Prostate gland (tissue), 2 donors: Measurements from ENCODE around the gene SPTBN4. TPM values are rescaled to one million over a fixed set of nuclear protein-coding genes. Genes with fewer than 3 reads are reported as not detected.

Source experiments
- DNase-seq: peaks from one replicate; pipeline ENCODE4 v3.0.0-alpha.2; 2019; ENCODE audit warnings: low spot score
- H3K27ac ChIP-seq, 2 donors: fragments of 200-600 bp; sonication (generic); 2 replicates each; pipeline ENCODE4 v1.5.1; 2017 to 2019
- H3K27me3 ChIP-seq: fragments of 200-600 bp; sonication (generic); replicated peaks from 2 replicates; pipeline ENCODE4 v1.5.1; 2019; ENCODE audit not compliant: insufficient read depth
- H3K36me3 ChIP-seq, 2 donors: fragments of 200-600 bp; sonication (generic); 1 replicate in 1 of 2; 2 replicates in 1 of 2; pipeline versions ENCODE4 v1.5.1 to v1.8.1; 2017 to 2019
- H3K4me1 ChIP-seq: fragments of 200-600 bp; sonication (generic); replicated peaks from 2 replicates; pipeline ENCODE4 v1.5.1; 2019
- H3K4me3 ChIP-seq, 2 donors: fragments of 200-600 bp; sonication (generic); 2 replicates each; pipeline ENCODE4 v1.5.1; 2017 to 2019
- H3K9me3 ChIP-seq: fragments of 200-600 bp; sonication (generic); 2 replicates; pipeline ENCODE4 v1.5.1; 2017
- CTCF ChIP-seq, 4 experiments: fragments of 200-600 bp in 2 of 4; fragments of 450-650 bp in 2 of 4; sonication (generic) in 2 of 4; IDR thresholded peaks; 1 replicate in 3 of 4; 2 replicates in 1 of 4; pipeline ENCODE4 v1.5.1; 2016 to 2019; ENCODE audit warnings: antibody characterized with exemption in 4 of 4, mild to moderate bottlenecking in 2 of 4, moderate library complexity in 2 of 4
- POLR2A ChIP-seq: fragments of 450-650 bp; IDR thresholded peaks from one replicate; pipeline ENCODE4 v1.6.1; 2016; ENCODE audit warnings: antibody characterized with exemption, mild to moderate bottlenecking
- POLR2AphosphoS5 ChIP-seq: sonication (generic); formaldehyde crosslinking; IDR thresholded peaks from one replicate; pipeline ENCODE4 v1.6.1; 2017; ENCODE audit warnings: antibody characterized with exemption
- WGBS: methylation state at CpG from one replicate; pipeline ENCODE4 v1.1.5; 2018; 5-methylcytosine and 5-hydroxymethylcytosine counted together
- intact Hi-C: fragments of 100-400 bp; cut with DNase I; formaldehyde crosslinking; loops from one replicate; pipeline ENCODE4 v1.14.2; 2022
- total RNA-seq, 2 donors: library from RNA; depleted of rRNA; stranded (reverse); fragments of >200 nt; gene quantifications; one replicate each; pipeline ENCODE4 v1.1.0, GENCODE V29; 2016

Gene SPTBN4
- total RNA-seq, 2 donors from 2014 or later: 5.2 to 21.9 TPM

GRCh38 chr19:40608240-40608621, 141.4 kb downstream of the SPTBN4 start:
- peaks cover 7% of the 10 kb centered on the region for H3K4me1 ChIP-seq
- H3K27me3 ChIP-seq: no peaks in the 10 kb centered on the region
- no peak overlapping the region for H3K4me3 ChIP-seq
- H3K9me3 ChIP-seq: no peaks in the 10 kb centered on the region
- no peak overlapping the region for H3K27ac ChIP-seq
- TF ChIP-seq CTCF (IDR thresholded peaks at IDR 0.05) (no peak), POLR2A (no peak), POLR2AphosphoS5 (no peak)
- intact Hi-C loops: loop anchor here (10.0 kb wide), 1 partner anchor 143 kb away; the partner anchor contains the start of genes BLVRB and SPTBN4
- 91% methylated on average over 14 of the region's 14 CpGs for WGBS
- no peaks in the 10 kb centered on the region for H3K36me3 ChIP-seq
- DNase-seq: no peak

- TF ChIP-seq POLR2A (no peak), CTCF (IDR thresholded peaks at IDR 0.05) (no peak), POLR2AphosphoS5 (no peak)
- intact Hi-C loops: loop anchor here (10.0 kb wide), 1 partner anchor 144 kb away; the partner anchor contains the start of genes BLVRB and SPTBN4
- Histone ChIP-seq H3K27me3 (no peaks in the 10 kb centered on the region), H3K4me3 (peak overlapping the region in 1 of 2 donors; percentile 36), H3K27ac (peak overlapping the region in 1 of 2 donors; percentile 79), H3K4me1 (peaks cover 7% of the 10 kb centered on the region), H3K9me3 (no peaks in the 10 kb centered on the region), H3K36me3 (no peaks in the 10 kb centered on the region)
- no peak for DNase-seq
- WGBS: 78% methylated on average over 4 of the region's 4 CpGs
Observed at GRCh38 chr19:40608957-40609356, 142.2 kb downstream of the SPTBN4 start.

GRCh38 chr19:40609561-40610395, 143.0 kb downstream of the SPTBN4 start:
- TF ChIP-seq CTCF (IDR thresholded peaks at IDR 0.05) (no peak), POLR2AphosphoS5 (peak; percentile 34), POLR2A (peak; percentile 67)
- H3K4me1 ChIP-seq: peaks cover 2% of the 10 kb centered on the region
- H3K36me3 ChIP-seq: no peaks in the 10 kb centered on the region
- H3K4me3 ChIP-seq: peak overlapping the region; percentile 29 to 36
- H3K27ac ChIP-seq: peak overlapping the region; percentile 74 to 79
- intact Hi-C loops: loop anchor here (10.0 kb wide), 1 partner anchor 145 kb away; the partner anchor contains the start of genes BLVRB and SPTBN4
- H3K9me3 ChIP-seq: no peaks in the 10 kb centered on the region
- 24% methylated on average over 50 of the region's 50 CpGs for WGBS
- no peaks in the 10 kb centered on the region for H3K27me3 ChIP-seq
- peak; percentile 88 for DNase-seq

GRCh38 chr19:40610396-40611064, 143.7 kb downstream of the SPTBN4 start:
- 28% methylated on average over 27 of the region's 29 CpGs for WGBS
- H3K27ac ChIP-seq: peak overlapping the region; percentile 74 to 79
- H3K27me3 ChIP-seq: no peaks in the 10 kb centered on the region
- no peaks in the 10 kb centered on the region for H3K36me3 ChIP-seq
- intact Hi-C loops: no loop called here
- no peak for DNase-seq
- H3K4me3 ChIP-seq: peak overlapping the region in 1 of 2 donors; percentile 36
- H3K4me1 ChIP-seq: no peaks in the 10 kb centered on the region
- TF ChIP-seq CTCF (IDR thresholded peaks at IDR 0.05) (no peak), POLR2A (no peak), POLR2AphosphoS5 (no peak)
- H3K9me3 ChIP-seq: no peaks in the 10 kb centered on the region
